ENCODE data around the gene EPHA3. TPM values are rescaled to one million over a fixed set of nuclear protein-coding genes. Genes with fewer than 3 reads are reported as not detected.

EPHA3 gene
- polyA plus RNA-seq, 3 donors: 3.8 to 5.4 (median 4.3) TPM

GRCh38 chr3:89139870-89140269 is 32.4 kb downstream of the EPHA3 start:
- DNase-seq: no peak

- DNase-seq: no peak
Measured at GRCh38 chr3:89144080-89144479, 36.7 kb downstream of the EPHA3 start.

GRCh38 chr3:89145995-89146394 is 38.6 kb downstream of the EPHA3 start:
- no peak for DNase-seq

GRCh38 chr3:89154416-89154815 is 47.0 kb downstream of the EPHA3 start:
- DNase-seq: no peak

GRCh38 chr3:89155811-89156210 is 48.4 kb downstream of the EPHA3 start:
- peak; percentile 10 for DNase-seq

GRCh38 chr3:89157575-89157974 is 50.2 kb downstream of the EPHA3 start:
- DNase-seq: no peak

GRCh38 chr3:89159605-89160004 is 52.2 kb downstream of the EPHA3 start:
- DNase-seq: no peak

- DNase-seq: no peak
Measured at GRCh38 chr3:89164774-89165173, 57.4 kb downstream of the EPHA3 start.

GRCh38 chr3:89165636-89166263 is 58.3 kb downstream of the EPHA3 start:
- no peak for DNase-seq

GRCh38 chr3:89171687-89172545 is 64.5 kb downstream of the EPHA3 start:
- no peak for DNase-seq

GRCh38 chr3:89173546-89173945 is 66.1 kb downstream of the EPHA3 start:
- DNase-seq: no peak

- no peak for DNase-seq
Measured at GRCh38 chr3:89179355-89180001, 72.1 kb downstream of the EPHA3 start.

GRCh38 chr3:89180334-89180733 is 72.9 kb downstream of the EPHA3 start:
- DNase-seq: no peak

GRCh38 chr3:89182056-89182455 is 74.6 kb downstream of the EPHA3 start:
- no peak for DNase-seq

- DNase-seq: no peak
Measured at GRCh38 chr3:89184151-89184995, 77.0 kb downstream of the EPHA3 start.

GRCh38 chr3:89186456-89186855 is 79.0 kb downstream of the EPHA3 start:
- no peak for DNase-seq

- DNase-seq: no peak
Measured at GRCh38 chr3:89198591-89198990, 91.2 kb downstream of the EPHA3 start.

- DNase-seq: no peak
Measured at GRCh38 chr3:89212619-89213018, 105.2 kb downstream of the EPHA3 start.

- no peak for DNase-seq
Measured at GRCh38 chr3:89216016-89216739, 108.8 kb downstream of the EPHA3 start.

- DNase-seq: no peak
Measured at GRCh38 chr3:89217148-89217685, 109.8 kb downstream of the EPHA3 start.

- DNase-seq: no peak
Measured at GRCh38 chr3:89221924-89222323, 114.5 kb downstream of the EPHA3 start.
